Measurements from ENCODE around the gene STK32C.

DNA sequence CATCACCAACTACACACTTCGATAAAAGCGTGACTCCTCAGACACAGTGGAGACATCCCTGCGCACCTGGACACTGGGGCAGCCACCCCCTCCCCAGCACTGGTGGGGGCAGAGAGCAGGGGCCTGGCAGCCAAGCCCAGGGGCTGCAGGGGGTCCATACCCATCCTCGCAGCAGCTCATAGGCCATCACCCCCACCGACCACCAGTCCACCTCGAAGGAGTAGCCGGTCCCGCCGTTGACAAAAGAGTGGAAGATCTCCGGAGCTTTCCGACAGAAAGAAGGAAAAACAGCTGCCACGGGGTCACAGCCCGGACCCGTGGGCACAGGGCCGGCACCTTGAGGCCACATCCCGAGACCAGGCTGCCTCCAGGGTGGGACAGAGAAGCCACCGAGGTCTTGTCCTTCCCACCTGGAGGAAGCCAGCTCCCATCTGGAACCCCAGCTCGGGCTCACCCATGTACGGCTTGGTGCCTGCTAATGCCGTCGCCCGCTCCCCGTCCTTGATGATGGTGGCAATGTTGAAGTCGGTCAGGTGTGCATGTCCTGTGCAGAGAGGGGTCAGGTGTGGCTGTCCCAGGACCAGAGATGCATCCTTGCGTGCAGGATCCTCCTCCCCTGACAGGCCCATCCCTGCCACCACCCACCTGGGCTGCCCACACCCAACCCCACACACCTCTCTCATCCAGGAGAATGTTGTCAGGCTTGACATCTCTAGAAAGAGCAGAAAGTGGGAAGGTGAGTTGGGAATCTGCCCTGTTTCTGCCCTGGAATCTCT, 82.5 kb downstream of the STK32C start:
- TF ChIP-seq, protein P1, sequence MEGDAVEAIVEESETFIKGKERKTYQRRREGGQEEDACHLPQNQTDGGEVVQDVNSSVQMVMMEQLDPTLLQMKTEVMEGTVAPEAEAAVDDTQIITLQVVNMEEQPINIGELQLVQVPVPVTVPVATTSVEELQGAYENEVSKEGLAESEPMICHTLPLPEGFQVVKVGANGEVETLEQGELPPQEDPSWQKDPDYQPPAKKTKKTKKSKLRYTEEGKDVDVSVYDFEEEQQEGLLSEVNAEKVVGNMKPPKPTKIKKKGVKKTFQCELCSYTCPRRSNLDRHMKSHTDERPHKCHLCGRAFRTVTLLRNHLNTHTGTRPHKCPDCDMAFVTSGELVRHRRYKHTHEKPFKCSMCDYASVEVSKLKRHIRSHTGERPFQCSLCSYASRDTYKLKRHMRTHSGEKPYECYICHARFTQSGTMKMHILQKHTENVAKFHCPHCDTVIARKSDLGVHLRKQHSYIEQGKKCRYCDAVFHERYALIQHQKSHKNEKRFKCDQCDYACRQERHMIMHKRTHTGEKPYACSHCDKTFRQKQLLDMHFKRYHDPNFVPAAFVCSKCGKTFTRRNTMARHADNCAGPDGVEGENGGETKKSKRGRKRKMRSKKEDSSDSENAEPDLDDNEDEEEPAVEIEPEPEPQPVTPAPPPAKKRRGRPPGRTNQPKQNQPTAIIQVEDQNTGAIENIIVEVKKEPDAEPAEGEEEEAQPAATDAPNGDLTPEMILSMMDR (IDR thresholded peaks at IDR 0.05): no peak
- no peak for TF ChIP-seq POLR2A (IDR thresholded peaks at IDR 0.05)
